HEK293 (cell line): ENCODE results near the gene VSTM4.

Source experiments
- ZNF138 ChIP-seq: fragments of 450-650 bp; formaldehyde crosslinking; IDR thresholded peaks from 2 replicates; pipeline ENCODE4 v1.5.1; 2016; ENCODE audit warnings: missing biosample characterization, missing genetic modification characterization, borderline replicate concordance
- ZNF214 ChIP-seq: fragments of 450-650 bp; formaldehyde crosslinking; IDR thresholded peaks from 2 replicates; pipeline ENCODE4 v1.5.1; 2017; ENCODE audit warnings: missing biosample characterization, mild to moderate bottlenecking, missing genetic modification characterization, borderline replicate concordance
- ZNF24 ChIP-seq: fragments of 450-650 bp; formaldehyde crosslinking; IDR thresholded peaks from 2 replicates; pipeline ENCODE4 v1.5.1; 2016; ENCODE audit warnings: missing biosample characterization, missing genetic modification characterization
- ZNF366 ChIP-seq: fragments of 450-650 bp; formaldehyde crosslinking; conservative IDR thresholded peaks from 2 replicates; pipeline ENCODE4 v1.5.1; 2016; ENCODE audit warnings: missing biosample characterization, missing genetic modification characterization
- ZNF792 ChIP-seq: fragments of 450-650 bp; formaldehyde crosslinking; IDR thresholded peaks from 2 replicates; pipeline ENCODE4 v1.5.1; 2016; ENCODE audit warnings: missing biosample characterization, missing genetic modification characterization
- TF ChIP-seq, protein P1 (sequence below): fragments of 450-650 bp; formaldehyde crosslinking; IDR thresholded peaks from 2 replicates; pipeline ENCODE4 v1.5.1; 2016; ENCODE audit warnings: missing biosample characterization, missing genetic modification characterization
- TF ChIP-seq, protein P2 (sequence below): fragments of 450-650 bp; formaldehyde crosslinking; IDR thresholded peaks from 2 replicates; pipeline ENCODE4 v1.5.1; 2017; ENCODE audit warnings: missing biosample characterization, missing genetic modification characterization
- TF ChIP-seq, protein P3 (sequence below): fragments of 450-650 bp; formaldehyde crosslinking; IDR thresholded peaks from 2 replicates; pipeline ENCODE4 v1.5.1; 2016; ENCODE audit warnings: missing biosample characterization, missing genetic modification characterization, borderline replicate concordance

DNA sequence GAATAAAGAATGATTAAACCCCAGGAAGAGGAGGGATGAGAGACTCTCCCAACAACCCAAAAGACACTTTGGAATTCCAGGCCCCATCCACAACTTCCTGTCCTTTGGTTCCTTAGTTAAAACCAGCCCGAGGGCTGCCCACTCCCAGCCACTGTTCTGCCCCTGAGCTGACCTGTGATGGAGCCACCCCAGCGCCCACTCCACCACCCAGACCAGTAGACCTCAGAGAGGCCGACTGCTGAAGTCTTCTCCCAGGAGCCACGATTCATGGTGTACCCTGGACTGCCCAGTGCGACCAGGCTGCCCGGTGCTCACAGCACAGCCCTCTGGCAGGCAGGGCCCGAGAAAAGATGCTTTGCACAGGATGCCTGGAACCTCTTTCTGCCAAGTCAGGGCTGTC, 6.7 kb downstream of the VSTM4 start:
- TF ChIP-seq, protein P1, sequence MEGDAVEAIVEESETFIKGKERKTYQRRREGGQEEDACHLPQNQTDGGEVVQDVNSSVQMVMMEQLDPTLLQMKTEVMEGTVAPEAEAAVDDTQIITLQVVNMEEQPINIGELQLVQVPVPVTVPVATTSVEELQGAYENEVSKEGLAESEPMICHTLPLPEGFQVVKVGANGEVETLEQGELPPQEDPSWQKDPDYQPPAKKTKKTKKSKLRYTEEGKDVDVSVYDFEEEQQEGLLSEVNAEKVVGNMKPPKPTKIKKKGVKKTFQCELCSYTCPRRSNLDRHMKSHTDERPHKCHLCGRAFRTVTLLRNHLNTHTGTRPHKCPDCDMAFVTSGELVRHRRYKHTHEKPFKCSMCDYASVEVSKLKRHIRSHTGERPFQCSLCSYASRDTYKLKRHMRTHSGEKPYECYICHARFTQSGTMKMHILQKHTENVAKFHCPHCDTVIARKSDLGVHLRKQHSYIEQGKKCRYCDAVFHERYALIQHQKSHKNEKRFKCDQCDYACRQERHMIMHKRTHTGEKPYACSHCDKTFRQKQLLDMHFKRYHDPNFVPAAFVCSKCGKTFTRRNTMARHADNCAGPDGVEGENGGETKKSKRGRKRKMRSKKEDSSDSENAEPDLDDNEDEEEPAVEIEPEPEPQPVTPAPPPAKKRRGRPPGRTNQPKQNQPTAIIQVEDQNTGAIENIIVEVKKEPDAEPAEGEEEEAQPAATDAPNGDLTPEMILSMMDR (tag by site-specific recombination): no peak
- TF ChIP-seq ZNF366 (tag by site-specific recombination) (no peak), ZNF24 (tag by site-specific recombination) (no peak), ZNF792 (tag by site-specific recombination) (no peak), ZNF214 (tag by site-specific recombination) (no peak), ZNF138 (no peak)
- TF ChIP-seq, protein P2, sequence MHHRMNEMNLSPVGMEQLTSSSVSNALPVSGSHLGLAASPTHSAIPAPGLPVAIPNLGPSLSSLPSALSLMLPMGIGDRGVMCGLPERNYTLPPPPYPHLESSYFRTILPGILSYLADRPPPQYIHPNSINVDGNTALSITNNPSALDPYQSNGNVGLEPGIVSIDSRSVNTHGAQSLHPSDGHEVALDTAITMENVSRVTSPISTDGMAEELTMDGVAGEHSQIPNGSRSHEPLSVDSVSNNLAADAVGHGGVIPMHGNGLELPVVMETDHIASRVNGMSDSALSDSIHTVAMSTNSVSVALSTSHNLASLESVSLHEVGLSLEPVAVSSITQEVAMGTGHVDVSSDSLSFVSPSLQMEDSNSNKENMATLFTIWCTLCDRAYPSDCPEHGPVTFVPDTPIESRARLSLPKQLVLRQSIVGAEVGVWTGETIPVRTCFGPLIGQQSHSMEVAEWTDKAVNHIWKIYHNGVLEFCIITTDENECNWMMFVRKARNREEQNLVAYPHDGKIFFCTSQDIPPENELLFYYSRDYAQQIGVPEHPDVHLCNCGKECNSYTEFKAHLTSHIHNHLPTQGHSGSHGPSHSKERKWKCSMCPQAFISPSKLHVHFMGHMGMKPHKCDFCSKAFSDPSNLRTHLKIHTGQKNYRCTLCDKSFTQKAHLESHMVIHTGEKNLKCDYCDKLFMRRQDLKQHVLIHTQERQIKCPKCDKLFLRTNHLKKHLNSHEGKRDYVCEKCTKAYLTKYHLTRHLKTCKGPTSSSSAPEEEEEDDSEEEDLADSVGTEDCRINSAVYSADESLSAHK (tag by site-specific recombination): no peak
- TF ChIP-seq, protein P3, sequence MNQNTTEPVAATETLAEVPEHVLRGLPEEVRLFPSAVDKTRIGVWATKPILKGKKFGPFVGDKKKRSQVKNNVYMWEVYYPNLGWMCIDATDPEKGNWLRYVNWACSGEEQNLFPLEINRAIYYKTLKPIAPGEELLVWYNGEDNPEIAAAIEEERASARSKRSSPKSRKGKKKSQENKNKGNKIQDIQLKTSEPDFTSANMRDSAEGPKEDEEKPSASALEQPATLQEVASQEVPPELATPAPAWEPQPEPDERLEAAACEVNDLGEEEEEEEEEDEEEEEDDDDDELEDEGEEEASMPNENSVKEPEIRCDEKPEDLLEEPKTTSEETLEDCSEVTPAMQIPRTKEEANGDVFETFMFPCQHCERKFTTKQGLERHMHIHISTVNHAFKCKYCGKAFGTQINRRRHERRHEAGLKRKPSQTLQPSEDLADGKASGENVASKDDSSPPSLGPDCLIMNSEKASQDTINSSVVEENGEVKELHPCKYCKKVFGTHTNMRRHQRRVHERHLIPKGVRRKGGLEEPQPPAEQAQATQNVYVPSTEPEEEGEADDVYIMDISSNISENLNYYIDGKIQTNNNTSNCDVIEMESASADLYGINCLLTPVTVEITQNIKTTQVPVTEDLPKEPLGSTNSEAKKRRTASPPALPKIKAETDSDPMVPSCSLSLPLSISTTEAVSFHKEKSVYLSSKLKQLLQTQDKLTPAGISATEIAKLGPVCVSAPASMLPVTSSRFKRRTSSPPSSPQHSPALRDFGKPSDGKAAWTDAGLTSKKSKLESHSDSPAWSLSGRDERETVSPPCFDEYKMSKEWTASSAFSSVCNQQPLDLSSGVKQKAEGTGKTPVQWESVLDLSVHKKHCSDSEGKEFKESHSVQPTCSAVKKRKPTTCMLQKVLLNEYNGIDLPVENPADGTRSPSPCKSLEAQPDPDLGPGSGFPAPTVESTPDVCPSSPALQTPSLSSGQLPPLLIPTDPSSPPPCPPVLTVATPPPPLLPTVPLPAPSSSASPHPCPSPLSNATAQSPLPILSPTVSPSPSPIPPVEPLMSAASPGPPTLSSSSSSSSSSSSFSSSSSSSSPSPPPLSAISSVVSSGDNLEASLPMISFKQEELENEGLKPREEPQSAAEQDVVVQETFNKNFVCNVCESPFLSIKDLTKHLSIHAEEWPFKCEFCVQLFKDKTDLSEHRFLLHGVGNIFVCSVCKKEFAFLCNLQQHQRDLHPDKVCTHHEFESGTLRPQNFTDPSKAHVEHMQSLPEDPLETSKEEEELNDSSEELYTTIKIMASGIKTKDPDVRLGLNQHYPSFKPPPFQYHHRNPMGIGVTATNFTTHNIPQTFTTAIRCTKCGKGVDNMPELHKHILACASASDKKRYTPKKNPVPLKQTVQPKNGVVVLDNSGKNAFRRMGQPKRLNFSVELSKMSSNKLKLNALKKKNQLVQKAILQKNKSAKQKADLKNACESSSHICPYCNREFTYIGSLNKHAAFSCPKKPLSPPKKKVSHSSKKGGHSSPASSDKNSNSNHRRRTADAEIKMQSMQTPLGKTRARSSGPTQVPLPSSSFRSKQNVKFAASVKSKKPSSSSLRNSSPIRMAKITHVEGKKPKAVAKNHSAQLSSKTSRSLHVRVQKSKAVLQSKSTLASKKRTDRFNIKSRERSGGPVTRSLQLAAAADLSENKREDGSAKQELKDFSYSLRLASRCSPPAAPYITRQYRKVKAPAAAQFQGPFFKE: no peak
